H9 (cell line): ENCODE results near the gene PHF24. TPM values are rescaled to one million over a fixed set of nuclear protein-coding genes. Genes with fewer than 3 reads are reported as not detected.

Experiments used
- DNase-seq: peaks from one replicate; pipeline ENCODE4 v3.0.0-alpha.2; 2017
- H2AFZ ChIP-seq: one replicate; pipeline ENCODE4 v1.6.1; 2013; ENCODE audit warnings: mild to moderate bottlenecking, low read length, control low read depth, moderate library complexity
- H2AK5ac ChIP-seq: 2 replicates; pipeline ENCODE4 v1.6.1; 2013; ENCODE audit warnings: low read length, control low read depth, mixed read lengths; ENCODE audit not compliant: insufficient read length
- H2BK120ac ChIP-seq: one replicate; pipeline ENCODE4 v1.6.1; 2013; ENCODE audit warnings: low read depth, mild to moderate bottlenecking, low read length, control low read depth, inconsistent platforms; ENCODE audit not compliant: poor library complexity, severe bottlenecking
- H2BK12ac ChIP-seq: 2 replicates; pipeline ENCODE4 v1.6.1; 2013; ENCODE audit warnings: low read length, control low read depth, mixed read lengths, low read depth; ENCODE audit not compliant: insufficient read length
- H2BK15ac ChIP-seq: 2 replicates; pipeline ENCODE4 v1.6.1; 2013; ENCODE audit warnings: low read depth, low read length, control low read depth
- H2BK20ac ChIP-seq: one replicate; pipeline ENCODE4 v1.6.1; 2013; ENCODE audit warnings: low read depth, mild to moderate bottlenecking, low read length, control low read depth, inconsistent platforms; ENCODE audit not compliant: poor library complexity, severe bottlenecking
- H2BK5ac ChIP-seq: 2 replicates; pipeline ENCODE4 v1.6.1; 2013; ENCODE audit warnings: low read length, control low read depth, mixed read lengths; ENCODE audit not compliant: insufficient read length
- H3K14ac ChIP-seq: 2 replicates; pipeline ENCODE4 v1.6.1; 2013; ENCODE audit warnings: low read length, control low read depth; ENCODE audit not compliant: insufficient read depth
- H3K18ac ChIP-seq: 2 replicates; pipeline ENCODE4 v1.6.1; 2013; ENCODE audit warnings: low read depth, mild to moderate bottlenecking, mixed read lengths, low read length, control low read depth; ENCODE audit not compliant: insufficient read length
- H3K23ac ChIP-seq: 2 replicates; pipeline ENCODE4 v1.6.1; 2013; ENCODE audit warnings: low read length, control low read depth, mixed read lengths, low read depth; ENCODE audit not compliant: insufficient read length
- H3K23me2 ChIP-seq: 2 replicates; pipeline ENCODE4 v1.6.1; 2013; ENCODE audit warnings: low read depth, mild to moderate bottlenecking, mixed read lengths, low read length, control low read depth; ENCODE audit not compliant: insufficient read length, poor library complexity, severe bottlenecking
- H3K27ac ChIP-seq: 2 replicates; pipeline ENCODE4 v1.5.1; 2013; ENCODE audit warnings: low read length, control low read depth, mixed read lengths, low read depth; ENCODE audit not compliant: insufficient read length
- H3K27me3 ChIP-seq: 2 replicates; pipeline ENCODE4 v1.6.1; 2013; ENCODE audit warnings: low read length, control low read depth, inconsistent platforms; ENCODE audit not compliant: insufficient read depth
- H3K4ac ChIP-seq: 2 replicates; pipeline ENCODE4 v1.6.1; 2013; ENCODE audit warnings: low read depth, mild to moderate bottlenecking, control low read depth, inconsistent platforms, low read length, moderate library complexity
- H3K4me1 ChIP-seq: 2 replicates; pipeline ENCODE4 v1.6.1; 2013; ENCODE audit warnings: low read length, control low read depth, inconsistent platforms; ENCODE audit not compliant: insufficient read depth
- H3K4me2 ChIP-seq: 2 replicates; pipeline ENCODE4 v1.6.1; 2013; ENCODE audit warnings: low read length, control low read depth, mixed read lengths; ENCODE audit not compliant: insufficient read length, insufficient read depth
- H3K56ac ChIP-seq: 2 replicates; pipeline ENCODE4 v1.6.1; 2013; ENCODE audit warnings: low read depth, mild to moderate bottlenecking, mixed read lengths, low read length, control low read depth; ENCODE audit not compliant: insufficient read length
- H3K79me1 ChIP-seq: 2 replicates; pipeline ENCODE4 v1.6.1; 2013; ENCODE audit warnings: low read depth, mild to moderate bottlenecking, moderate library complexity, low read length, control low read depth, inconsistent platforms; ENCODE audit not compliant: insufficient read depth, poor library complexity, severe bottlenecking
- H3K79me2 ChIP-seq: 2 replicates; pipeline ENCODE4 v1.6.1; 2013; ENCODE audit warnings: low read length, control low read depth, inconsistent platforms; ENCODE audit not compliant: insufficient read depth
- H3K9ac ChIP-seq: 2 replicates; pipeline ENCODE4 v1.6.1; 2013; ENCODE audit warnings: low read length, control low read depth, mixed read lengths; ENCODE audit not compliant: insufficient read length; ENCODE audit errors: extremely low read depth
- H3K9me3 ChIP-seq: one replicate; pipeline ENCODE4 v1.6.1; 2013; ENCODE audit warnings: low read depth, low read length, inconsistent platforms; ENCODE audit not compliant: control insufficient read depth
- H3T11ph ChIP-seq: one replicate; pipeline ENCODE4 v1.6.1; 2013; ENCODE audit warnings: mild to moderate bottlenecking, low read length, control low read depth, inconsistent platforms
- H4K20me1 ChIP-seq: one replicate; pipeline ENCODE4 v1.6.1; 2013; ENCODE audit not compliant: control insufficient read depth, insufficient read length, insufficient read depth
- H4K5ac ChIP-seq: 2 replicates; pipeline ENCODE4 v1.6.1; 2013; ENCODE audit warnings: low read depth, mild to moderate bottlenecking, mixed read lengths, low read length, control low read depth; ENCODE audit not compliant: insufficient read length
- H4K8ac ChIP-seq: replicated peaks from 2 replicates; pipeline ENCODE4 v1.6.1; 2013; ENCODE audit warnings: low read length, control low read depth, mixed read lengths, low read depth; ENCODE audit not compliant: insufficient read length
- H4K91ac ChIP-seq: 2 replicates; pipeline ENCODE4 v1.6.1; 2013; ENCODE audit warnings: low read depth, mild to moderate bottlenecking, moderate library complexity, mixed read lengths, low read length, control low read depth; ENCODE audit not compliant: insufficient read length
- H3K27ac Mint-ChIP-seq, 3 experiments: 2 replicates in 2 of 3; 3 replicates in 1 of 3; pipeline ENCODE4 v1.8.0; 2020 to 2021; ENCODE audit warnings: mixed read lengths in 3 of 3, mild to moderate bottlenecking in 1 of 3, moderate library complexity in 1 of 3
- H3K27me3 Mint-ChIP-seq: 2 replicates; pipeline ENCODE4 v1.8.0; 2021; ENCODE audit warnings: low read depth, mild to moderate bottlenecking, moderate library complexity, mixed read lengths
- H3K36me3 Mint-ChIP-seq, 3 experiments: 2 replicates in 2 of 3; 3 replicates in 1 of 3; pipeline ENCODE4 v1.8.0; 2020 to 2021; ENCODE audit warnings: low read depth in 3 of 3, mixed read lengths in 3 of 3; ENCODE audit not compliant: insufficient read depth in 1 of 3
- H3K4me1 Mint-ChIP-seq, 2 experiments: 2 replicates each; pipeline ENCODE4 v1.8.0; 2020; ENCODE audit warnings: mixed read lengths in 2 of 2
- H3K4me3 Mint-ChIP-seq, 2 experiments: 2 replicates in 1 of 2; 3 replicates in 1 of 2; pipeline ENCODE4 v1.8.0; 2020 to 2021; ENCODE audit warnings: mild to moderate bottlenecking in 2 of 2, mixed read lengths in 2 of 2, moderate library complexity in 1 of 2
- H3K9me3 Mint-ChIP-seq, 2 experiments: 2 replicates in 1 of 2; 3 replicates in 1 of 2; pipeline ENCODE4 v1.8.0; 2020; ENCODE audit warnings: mild to moderate bottlenecking in 2 of 2, mixed read lengths in 2 of 2, moderate library complexity in 1 of 2
- CTCF ChIP-seq: fragments of 200-600 bp; sonication (generic); conservative IDR thresholded peaks from 3 replicates; pipeline ENCODE4 v1.8.0; 2021; ENCODE audit warnings: antibody characterized with exemption, mild to moderate bottlenecking
- WGBS: extraction: QIAGEN DNeasy Blood & Tissue Kit; methylation state at CpG from one replicate; pipeline ENCODE4 v1.1.7; 2013; ENCODE audit warnings: missing lambda C conversion rate, low lambda C conversion rate, mixed read lengths; ENCODE audit not compliant: insufficient read length; ENCODE audit errors: extremely low coverage; 5-methylcytosine and 5-hydroxymethylcytosine counted together
- total RNA-seq: library from RNA; stranded (reverse); gene quantifications from 2 replicates; pipeline ENCODE4 v1.2.1, GENCODE V29; 2021

Gene PHF24
- total RNA-seq, 1 experiment from 2014 or later, result 0.24 TPM

- peaks cover 8% of the 10 kb centered on the region for H3K27me3 Mint-ChIP-seq
- no peak for TF ChIP-seq CTCF
- H4K20me1 ChIP-seq, result no peaks in the 10 kb centered on the region
- H3K4me1 ChIP-seq, result peaks cover 2% of the 10 kb centered on the region; the same call in 1 of the 2 replicates
- H3K4me1 Mint-ChIP-seq, result peaks cover 11% of the 10 kb centered on the region in 2 experiments
- H3K14ac ChIP-seq, result no peak overlapping the region
- no peak overlapping the region for H2BK5ac ChIP-seq
- no peak overlapping the region; a peak in 1 of 5 replicates for H3K4me3 Mint-ChIP-seq
- H3K9ac ChIP-seq, result no peak overlapping the region
- DNase-seq, result no peak
- no peak overlapping the region for H3K4ac ChIP-seq
- no peak overlapping the region for H4K5ac ChIP-seq
- H3K79me2 ChIP-seq, result no peaks in the 10 kb centered on the region
- no peak overlapping the region for H2AFZ ChIP-seq
- no peaks in the 10 kb centered on the region for H3K79me1 ChIP-seq
- H3K18ac ChIP-seq, result no peak overlapping the region
- H4K91ac ChIP-seq, result no peak overlapping the region
- H2AK5ac ChIP-seq, result no peak overlapping the region
- no peak overlapping the region for H3K23ac ChIP-seq
- peak overlapping the region in 1 of 3 experiments; percentile 38; a peak in 1 of 7 replicates for H3K27ac Mint-ChIP-seq
- H3T11ph ChIP-seq, result no peak overlapping the region
- no peak overlapping the region for H3K4me2 ChIP-seq
- H3K36me3 Mint-ChIP-seq, result no peaks in the 10 kb centered on the region
- H3K9me3 Mint-ChIP-seq, result no peaks in the 10 kb centered on the region
- no peak overlapping the region for H2BK120ac ChIP-seq
- H3K27ac ChIP-seq, result no peak overlapping the region
- H4K8ac ChIP-seq, result no peak overlapping the region
- no peak overlapping the region for H2BK20ac ChIP-seq
- WGBS, result no CpG with 5 or more reads among the region's 21 CpGs
- H2BK12ac ChIP-seq, result no peak overlapping the region
- H2BK15ac ChIP-seq, result no peak overlapping the region
- H3K56ac ChIP-seq, result no peak overlapping the region
- H3K9me3 ChIP-seq, result no peaks in the 10 kb centered on the region
- no peaks in the 10 kb centered on the region for H3K27me3 ChIP-seq
- no peaks in the 10 kb centered on the region for H3K23me2 ChIP-seq
Observed at GRCh38 chr9:34971146-34971811, 13.2 kb downstream of the PHF24 start.
